ENCODE data around the gene FITM1. TPM values are rescaled to one million over a fixed set of nuclear protein-coding genes. Genes with fewer than 3 reads are reported as not detected.

FITM1 gene
- polyA plus RNA-seq: under 1 TPM; 0.28 to 0.90 (median 0.85) TPM

- H3K36me3 Mint-ChIP-seq: peaks cover 0 to 7% (median 0%) of the 10 kb centered on the region in 3 donors
- H3K4me1 Mint-ChIP-seq: peaks cover 3 to 4% of the 10 kb centered on the region in 2 donors
- no peaks in the 10 kb centered on the region for H3K9me3 Mint-ChIP-seq
- no peak within 1 kb of the TSS for H3K4me3 Mint-ChIP-seq
- H3K27me3 Mint-ChIP-seq (ENCODE audit: low read depth in 3 of 3): peaks cover 0 to 2% (median under 1%) of the 10 kb centered on the region in 3 donors
- peak within 1 kb of the TSS in 1 of 6 donors; percentile 46 for H3K27ac Mint-ChIP-seq
- DNase-seq: no peak
Measured at GRCh38 chr14:24130380-24130716, at the start of gene FITM1. Gene FITM1, plus strand, starts transcription at chr14:24130659. Its CDS starts 905 bp downstream, at chr14:24131564.

DNA sequence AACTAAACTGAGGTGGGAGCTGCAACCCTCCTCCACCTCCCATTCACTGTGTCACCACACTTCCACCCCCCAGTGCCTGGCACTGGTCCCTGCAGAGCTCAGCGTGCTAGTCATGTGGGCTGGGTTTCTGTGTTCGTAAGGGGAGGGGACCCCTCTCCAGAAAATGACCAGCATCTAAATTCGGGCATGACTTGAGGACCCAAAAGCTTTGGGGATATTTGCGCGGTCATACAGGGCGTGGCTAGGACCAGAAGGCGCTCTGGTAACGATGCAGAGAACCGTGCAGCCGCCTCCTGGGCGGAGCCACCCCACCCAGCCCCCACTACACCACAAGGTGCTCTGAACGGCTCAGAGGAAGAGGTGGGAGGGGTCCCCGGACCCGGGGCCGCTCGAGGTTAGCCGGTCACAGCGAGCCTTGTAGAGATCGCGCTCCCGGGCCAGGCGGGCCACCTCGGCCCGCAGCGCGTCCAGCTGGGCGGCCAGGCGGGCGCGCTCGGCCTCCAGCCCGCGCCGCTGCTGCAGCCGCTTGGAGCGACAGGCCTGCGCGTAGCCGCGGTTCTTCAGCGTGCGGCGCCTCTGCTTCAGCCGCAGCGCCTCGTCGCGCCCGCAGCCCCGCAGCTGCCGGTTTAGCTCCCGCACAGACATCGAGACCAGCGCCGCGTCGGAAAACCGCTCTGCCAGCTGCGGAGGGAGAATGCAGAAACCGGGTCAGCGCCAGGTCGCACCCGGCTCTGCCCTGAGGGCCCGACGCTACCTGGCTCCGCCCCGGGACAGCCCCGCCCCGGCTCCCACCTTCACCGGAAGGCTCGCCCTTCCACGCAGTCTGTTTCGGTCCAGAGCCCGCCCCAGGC is 49.3 kb upstream of the FITM1 start:
- Mint-ChIP-seq H3K4me1 (peaks cover 11 to 13% of the 10 kb centered on the region in 2 donors), H3K36me3 (no peaks in the 10 kb centered on the region), H3K4me3 (peak overlapping the region; percentile 82 to 86 (median 85)), H3K9me3 (no peaks in the 10 kb centered on the region), H3K27ac (peak overlapping the region in 4 of 6 donors; percentile 55 to 68 (median 63)), H3K27me3 (ENCODE audit: low read depth in 3 of 3) (peaks cover 0 to 5% (median 0%) of the 10 kb centered on the region in 3 donors)
- DNase-seq: peak; percentile 45 to 51 (median 49)

DNA sequence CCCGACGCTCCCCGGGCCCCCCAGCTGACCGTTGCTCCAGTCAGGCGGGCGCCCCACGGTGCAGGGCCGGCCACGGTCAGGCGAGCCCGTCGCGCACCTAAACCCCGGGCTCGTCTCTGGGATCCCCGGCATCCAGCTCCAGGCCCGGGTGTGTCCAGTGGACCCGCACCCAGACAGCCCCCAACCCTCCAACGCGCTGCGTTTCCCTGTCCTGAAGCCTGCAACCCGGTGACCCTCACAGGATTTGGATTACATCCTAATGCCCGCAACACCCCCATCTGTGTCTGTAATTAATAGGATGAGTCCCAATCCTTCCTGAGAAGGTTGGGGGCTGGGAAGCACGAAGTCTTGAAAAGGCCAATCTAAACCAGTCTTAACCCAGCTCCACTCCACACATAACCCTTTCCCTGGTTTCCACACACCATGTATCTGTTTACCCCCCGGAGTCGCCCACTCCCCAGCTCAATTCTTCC is 48.7 kb upstream of the FITM1 start:
- H3K27me3 Mint-ChIP-seq (ENCODE audit: low read depth in 3 of 3): peaks cover 0 to 7% (median 0%) of the 10 kb centered on the region in 3 donors
- peak overlapping the region in 4 of 6 donors; percentile 35 to 75 (median 49) for H3K27ac Mint-ChIP-seq
- peaks cover 11 to 13% of the 10 kb centered on the region in 2 donors for H3K4me1 Mint-ChIP-seq
- no peaks in the 10 kb centered on the region for H3K9me3 Mint-ChIP-seq
- DNase-seq: no peak
- no peaks in the 10 kb centered on the region for H3K36me3 Mint-ChIP-seq
- H3K4me3 Mint-ChIP-seq: peak overlapping the region; percentile 80 to 86 (median 83)

GRCh38 chr14:24082411-24083080 is 47.9 kb upstream of the FITM1 start:
- Mint-ChIP-seq H3K4me3 (peak overlapping the region; percentile 80 to 86 (median 83)), H3K27me3 (ENCODE audit: low read depth in 3 of 3) (peaks cover 0 to 7% (median 0%) of the 10 kb centered on the region in 3 donors), H3K36me3 (peaks cover 0 to 4% (median 0%) of the 10 kb centered on the region in 3 donors), H3K27ac (peak overlapping the region in 2 of 6 donors; percentile 24 to 62), H3K4me1 (peaks cover 11 to 13% of the 10 kb centered on the region in 2 donors), H3K9me3 (no peaks in the 10 kb centered on the region)
- DNase-seq: no peak

- Mint-ChIP-seq H3K27ac (peak overlapping the region in 1 of 6 donors; percentile 10), H3K4me1 (peaks cover 11 to 13% of the 10 kb centered on the region in 2 donors), H3K27me3 (ENCODE audit: low read depth in 3 of 3) (peaks cover 0 to 7% (median 0%) of the 10 kb centered on the region in 3 donors), H3K36me3 (peaks cover 0 to 4% (median 0%) of the 10 kb centered on the region in 3 donors), H3K4me3 (no peak overlapping the region), H3K9me3 (no peaks in the 10 kb centered on the region)
- no peak for DNase-seq
Measured at GRCh38 chr14:24083462-24083861, 47.0 kb upstream of the FITM1 start.

DNA sequence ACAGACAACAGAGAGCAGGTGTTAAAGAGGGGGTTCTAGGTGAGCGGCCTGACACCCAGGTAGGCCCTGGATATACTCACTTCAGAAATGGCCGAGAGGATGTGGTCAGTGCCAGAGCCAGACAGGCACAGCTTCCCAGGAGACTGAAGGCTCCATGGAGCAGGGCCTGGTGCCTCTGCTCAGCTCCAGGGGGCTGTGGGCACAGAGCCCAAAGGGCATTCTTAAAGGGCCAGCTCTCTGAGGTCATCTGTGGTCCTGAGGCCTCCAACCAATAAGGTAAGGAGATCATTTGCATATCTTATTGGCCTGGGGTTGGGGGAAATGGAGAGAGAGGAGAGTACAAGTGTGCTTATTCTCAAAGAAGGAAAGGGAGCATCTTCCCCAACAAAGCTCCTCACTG is 46.0 kb upstream of the FITM1 start:
- DNase-seq: no peak
- no peak overlapping the region for H3K4me3 Mint-ChIP-seq
- peaks cover 0 to 7% (median 0%) of the 10 kb centered on the region in 3 donors for H3K27me3 Mint-ChIP-seq (ENCODE audit: low read depth in 3 of 3)
- H3K27ac Mint-ChIP-seq: no peak overlapping the region
- H3K4me1 Mint-ChIP-seq: peaks cover 11 to 13% of the 10 kb centered on the region in 2 donors
- peaks cover 0 to 4% (median 0%) of the 10 kb centered on the region in 3 donors for H3K36me3 Mint-ChIP-seq
- no peaks in the 10 kb centered on the region for H3K9me3 Mint-ChIP-seq

GRCh38 chr14:24085215-24085614 is 45.2 kb upstream of the FITM1 start:
- H3K9me3 Mint-ChIP-seq: no peaks in the 10 kb centered on the region
- H3K36me3 Mint-ChIP-seq: peaks cover 0 to 4% (median 0%) of the 10 kb centered on the region in 3 donors
- DNase-seq: no peak
- no peak overlapping the region for H3K4me3 Mint-ChIP-seq
- peaks cover 8 to 12% of the 10 kb centered on the region in 2 donors for H3K4me1 Mint-ChIP-seq
- H3K27ac Mint-ChIP-seq: no peak overlapping the region
- peaks cover 0 to 4% (median 1%) of the 10 kb centered on the region in 3 donors for H3K27me3 Mint-ChIP-seq (ENCODE audit: low read depth in 3 of 3)

- peaks cover 0 to 4% (median 1%) of the 10 kb centered on the region in 3 donors for H3K27me3 Mint-ChIP-seq (ENCODE audit: low read depth in 3 of 3)
- H3K4me3 Mint-ChIP-seq: no peak overlapping the region
- peaks cover 0 to 6% of the 10 kb centered on the region in 2 donors for H3K4me1 Mint-ChIP-seq
- no peak for DNase-seq
- H3K36me3 Mint-ChIP-seq: peaks cover 0 to 4% (median 0%) of the 10 kb centered on the region in 3 donors
- H3K27ac Mint-ChIP-seq: peak overlapping the region in 1 of 6 donors; percentile 28
- no peaks in the 10 kb centered on the region for H3K9me3 Mint-ChIP-seq
Measured at GRCh38 chr14:24086193-24086955, 44.1 kb upstream of the FITM1 start.

- H3K4me3 Mint-ChIP-seq: no peak overlapping the region
Measured at GRCh38 chr14:24087004-24087403, 43.5 kb upstream of the FITM1 start.

DNA sequence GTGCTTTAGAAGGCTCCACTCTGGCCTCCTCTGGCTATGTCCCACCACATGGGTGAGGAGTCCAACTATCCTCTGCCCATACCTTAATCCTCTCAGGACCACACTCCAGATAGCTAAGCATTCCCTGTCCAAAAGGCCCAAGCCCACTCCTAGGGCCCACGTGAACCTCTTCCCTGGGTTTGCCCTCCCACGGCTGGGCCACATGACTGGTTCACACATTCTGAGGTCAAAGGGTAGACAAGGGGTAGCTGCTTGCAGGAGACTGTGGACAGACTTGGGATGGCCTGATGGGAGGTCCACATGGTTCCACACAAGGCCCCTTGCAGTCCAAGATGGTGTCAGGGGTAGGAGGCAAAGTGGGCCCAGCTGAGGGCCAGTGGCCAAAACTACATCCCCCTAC is 42.4 kb upstream of the FITM1 start:
- Mint-ChIP-seq H3K4me3 (no peak overlapping the region), H3K9me3 (no peaks in the 10 kb centered on the region), H3K36me3 (peaks cover 0 to 4% (median 0%) of the 10 kb centered on the region in 3 donors), H3K4me1 (peaks cover 0 to 5% of the 10 kb centered on the region in 2 donors), H3K27me3 (ENCODE audit: low read depth in 3 of 3) (peaks cover under 1 to 4% (median 1%) of the 10 kb centered on the region in 3 donors), H3K27ac (no peak overlapping the region)
- DNase-seq: no peak

More at GRCh38 chr14:24087004-24087403, 43.5 kb upstream of the FITM1 start:
- H3K9me3 Mint-ChIP-seq: no peaks in the 10 kb centered on the region
- peak overlapping the region in 1 of 6 donors; percentile 28 for H3K27ac Mint-ChIP-seq
- DNase-seq: no peak
- peaks cover 0 to 4% (median 1%) of the 10 kb centered on the region in 3 donors for H3K27me3 Mint-ChIP-seq (ENCODE audit: low read depth in 3 of 3)
- H3K4me1 Mint-ChIP-seq: peaks cover 0 to 3% of the 10 kb centered on the region in 2 donors
- H3K36me3 Mint-ChIP-seq: peaks cover 0 to 4% (median 0%) of the 10 kb centered on the region in 3 donors

DNA sequence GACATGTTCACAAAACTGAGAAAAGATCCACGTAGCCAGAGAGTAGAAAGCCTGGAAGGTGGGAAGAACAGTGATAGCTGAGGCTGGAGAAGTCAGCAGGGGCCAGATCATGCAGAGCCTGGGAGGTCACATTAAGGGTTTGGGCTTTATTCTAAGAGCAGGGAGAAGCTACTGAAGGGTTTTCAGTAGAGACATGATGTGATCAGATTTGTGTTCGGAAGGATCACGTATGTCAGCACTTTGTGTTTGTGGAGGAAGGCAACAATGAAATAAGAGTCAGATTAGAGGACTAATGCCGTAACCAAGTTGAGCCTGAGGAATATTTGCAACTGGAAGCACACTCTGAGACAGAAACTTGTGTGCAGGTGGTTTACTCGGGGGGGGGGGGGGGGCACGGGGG is 40.6 kb upstream of the FITM1 start:
- Mint-ChIP-seq H3K36me3 (peaks cover 0 to 4% (median 0%) of the 10 kb centered on the region in 3 donors), H3K27ac (no peak overlapping the region), H3K4me1 (peaks cover 4 to 11% of the 10 kb centered on the region in 2 donors)

DNA sequence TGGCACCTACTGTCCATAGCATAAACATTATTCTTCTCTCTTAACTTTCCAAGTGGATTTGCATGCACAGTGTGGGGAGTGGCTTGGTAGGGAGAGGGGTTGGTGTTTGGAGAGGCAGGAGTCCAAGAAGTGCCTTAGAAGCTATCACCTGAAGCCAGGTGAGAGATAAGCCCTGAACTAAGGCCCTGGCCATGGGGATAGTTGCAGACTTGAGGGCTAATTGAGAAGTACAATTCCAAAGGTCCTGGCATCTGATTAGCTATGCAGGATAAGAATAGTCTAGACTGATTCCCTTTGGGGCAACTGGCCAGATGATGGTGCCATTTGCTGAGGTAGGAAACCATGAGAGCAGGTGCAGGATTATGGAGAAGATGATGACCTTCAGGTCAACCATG is 38.4 kb upstream of the FITM1 start:
- Mint-ChIP-seq H3K36me3 (peaks cover 0 to 1% (median 0%) of the 10 kb centered on the region in 3 donors), H3K4me3 (peak overlapping the region in 4 of 5 donors; percentile 33 to 98 (median 95)), H3K27ac (peak overlapping the region in 4 of 6 donors; percentile 2 to 86 (median 20))

More for the DNA sequence above, 40.6 kb upstream of the FITM1 start:
- H3K9me3 Mint-ChIP-seq: no peaks in the 10 kb centered on the region
- H3K4me3 Mint-ChIP-seq: no peak overlapping the region
- peaks cover 1 to 5% (median 2%) of the 10 kb centered on the region in 3 donors for H3K27me3 Mint-ChIP-seq (ENCODE audit: low read depth in 3 of 3)
- no peak for DNase-seq

More for the DNA sequence above, 38.4 kb upstream of the FITM1 start:
- Mint-ChIP-seq H3K9me3 (no peaks in the 10 kb centered on the region), H3K27me3 (ENCODE audit: low read depth in 3 of 3) (peaks cover 2 to 7% (median 3%) of the 10 kb centered on the region in 3 donors), H3K4me1 (peaks cover 15 to 24% of the 10 kb centered on the region in 2 donors)
- DNase-seq: no peak

All from immature natural killer cell (primary cell).